ENCODE data around the gene TIMM22. TPM values are rescaled to one million over a fixed set of nuclear protein-coding genes. Genes with fewer than 3 reads are reported as not detected.
"Not testable (repeated sequence)": the region's sequence is repeated elsewhere in the genome, so short reads cannot be mapped to it uniquely, and the experiment has no call there.

Gene TIMM22
- total RNA-seq, 1 donor: 20.3 TPM

- DNase-seq (ENCODE audit: low read depth): no peak
- no peak overlapping the region for H3K4me3 ChIP-seq (ENCODE audit: low read depth, low read length)
- TF ChIP-seq CTCF (IDR thresholded peaks at IDR 0.05; ENCODE audit: insufficient read depth, low read depth, low read length): no peak
Observed at GRCh38 chr17:988561-988960, 8.4 kb upstream of the TIMM22 start.

DNA sequence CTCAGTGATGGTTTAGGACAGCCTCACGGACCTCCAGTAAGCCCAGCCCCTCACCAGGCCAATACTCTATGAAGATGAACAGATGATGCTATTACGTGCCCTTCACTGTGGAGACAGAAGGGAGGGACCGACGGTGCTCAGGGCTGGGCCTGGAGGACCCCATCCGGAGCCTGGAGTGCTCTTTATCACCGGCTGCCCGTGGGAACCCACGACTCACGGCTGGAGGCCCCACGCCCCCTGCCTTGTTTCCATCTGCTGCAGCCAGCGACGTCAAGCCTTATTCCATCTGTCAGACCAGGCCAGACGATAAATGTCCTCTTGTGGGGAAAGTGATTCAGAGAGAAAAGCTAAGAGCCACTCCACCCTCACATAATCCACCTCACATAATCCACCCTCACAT is 4.0 kb upstream of the TIMM22 start:
- no peak for TF ChIP-seq CTCF (IDR thresholded peaks at IDR 0.05; ENCODE audit: insufficient read depth, low read depth, low read length)
- no peak for DNase-seq (ENCODE audit: low read depth)
- H3K4me3 ChIP-seq (ENCODE audit: low read depth, low read length): no peak overlapping the region

DNA sequence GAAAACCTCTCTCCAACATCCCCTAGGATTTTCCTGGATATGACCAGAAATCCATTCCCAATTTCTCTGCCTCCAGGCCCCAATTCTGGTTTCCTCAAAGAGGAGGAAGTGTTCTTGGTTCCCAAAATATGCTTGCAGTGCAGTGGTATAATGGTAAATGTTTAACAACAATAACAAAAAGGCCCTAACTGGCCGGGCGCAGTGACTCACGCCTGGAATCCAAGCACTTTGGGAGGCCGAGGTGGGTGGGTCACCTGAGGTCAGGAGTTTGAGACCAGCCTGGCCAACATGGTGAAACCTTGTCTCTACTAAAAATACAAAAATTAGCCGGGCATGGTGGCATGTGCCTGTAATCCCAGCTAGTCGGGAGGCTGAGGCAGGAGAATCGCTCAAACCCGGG is 1.6 kb upstream of the TIMM22 start:
- not testable (repeated sequence) for DNase-seq (ENCODE audit: low read depth); H3K4me3 ChIP-seq (ENCODE audit: low read depth, low read length)

DNA sequence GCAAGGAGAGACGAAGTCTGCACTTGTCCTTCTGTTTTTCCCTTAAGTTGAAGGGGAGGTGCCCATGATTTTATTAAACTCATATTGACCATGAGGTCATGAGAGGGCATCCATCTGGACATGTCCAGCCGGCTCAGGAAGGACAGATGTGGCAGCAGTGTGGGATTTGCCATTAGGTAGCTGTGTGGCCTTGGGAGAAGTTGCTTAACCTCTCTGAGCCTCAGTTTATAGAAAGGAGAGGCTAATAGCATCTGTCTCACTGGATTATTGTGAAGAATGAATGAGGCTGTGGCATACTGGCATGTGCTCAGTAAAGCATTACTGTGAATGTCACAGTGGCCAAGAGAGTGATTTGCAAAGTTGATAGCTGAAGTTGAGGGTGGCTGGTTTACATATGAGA is 1.2 kb downstream of the TIMM22 start:
- H3K4me3 ChIP-seq (ENCODE audit: low read depth, low read length): peak overlapping the region; percentile 100
- TF ChIP-seq CTCF (IDR thresholded peaks at IDR 0.05; ENCODE audit: insufficient read depth, low read depth, low read length): no peak

DNA sequence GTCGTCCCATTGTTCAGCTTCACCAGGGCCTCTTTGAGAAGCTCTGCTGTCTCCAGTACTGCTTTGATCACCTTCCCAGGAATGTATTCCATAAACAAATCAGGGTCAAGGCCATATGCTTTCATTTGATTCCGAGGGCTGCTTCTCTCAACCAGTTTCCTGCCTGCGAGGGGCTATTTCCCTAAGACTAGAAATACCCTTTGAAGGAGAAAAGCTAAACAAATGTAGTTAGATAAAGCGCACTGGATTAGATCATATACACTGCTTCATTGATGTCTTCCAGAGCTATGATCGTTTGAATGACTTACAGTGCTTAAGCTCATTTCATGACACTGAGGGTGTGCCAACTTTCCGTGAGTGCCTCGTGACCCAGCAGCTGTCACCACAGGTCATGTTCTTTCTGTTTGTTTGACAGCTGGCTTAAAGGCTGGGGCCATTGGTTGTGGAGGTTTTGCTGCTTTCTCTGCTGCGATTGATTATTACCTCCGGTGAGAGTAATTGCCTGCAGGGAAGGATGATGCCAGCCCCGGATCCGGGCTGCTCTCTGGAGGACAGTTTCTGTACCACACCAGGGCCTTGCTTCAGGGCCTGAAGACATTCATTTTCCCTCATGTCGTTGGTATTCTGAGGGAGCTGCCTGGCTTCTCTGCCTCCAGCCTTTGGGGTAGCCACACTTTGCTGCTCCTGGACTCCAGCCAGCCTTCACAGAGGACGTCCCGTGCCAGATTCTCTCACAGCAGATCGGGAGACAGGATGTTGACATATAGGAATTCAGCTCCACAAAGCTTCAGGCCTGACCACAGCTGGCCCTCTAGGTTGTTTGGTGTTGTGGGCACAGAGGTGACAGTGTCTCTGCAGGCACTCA is 3.9 kb downstream of the TIMM22 start:
- TF ChIP-seq CTCF (IDR thresholded peaks at IDR 0.05; ENCODE audit: insufficient read depth, low read depth, low read length): no peak
- peak; percentile 77 for DNase-seq (ENCODE audit: low read depth)
- no peak overlapping the region for H3K4me3 ChIP-seq (ENCODE audit: low read depth, low read length)

More for the DNA sequence above, 1.2 kb downstream of the TIMM22 start:
- DNase-seq (ENCODE audit: low read depth): no peak

DNA sequence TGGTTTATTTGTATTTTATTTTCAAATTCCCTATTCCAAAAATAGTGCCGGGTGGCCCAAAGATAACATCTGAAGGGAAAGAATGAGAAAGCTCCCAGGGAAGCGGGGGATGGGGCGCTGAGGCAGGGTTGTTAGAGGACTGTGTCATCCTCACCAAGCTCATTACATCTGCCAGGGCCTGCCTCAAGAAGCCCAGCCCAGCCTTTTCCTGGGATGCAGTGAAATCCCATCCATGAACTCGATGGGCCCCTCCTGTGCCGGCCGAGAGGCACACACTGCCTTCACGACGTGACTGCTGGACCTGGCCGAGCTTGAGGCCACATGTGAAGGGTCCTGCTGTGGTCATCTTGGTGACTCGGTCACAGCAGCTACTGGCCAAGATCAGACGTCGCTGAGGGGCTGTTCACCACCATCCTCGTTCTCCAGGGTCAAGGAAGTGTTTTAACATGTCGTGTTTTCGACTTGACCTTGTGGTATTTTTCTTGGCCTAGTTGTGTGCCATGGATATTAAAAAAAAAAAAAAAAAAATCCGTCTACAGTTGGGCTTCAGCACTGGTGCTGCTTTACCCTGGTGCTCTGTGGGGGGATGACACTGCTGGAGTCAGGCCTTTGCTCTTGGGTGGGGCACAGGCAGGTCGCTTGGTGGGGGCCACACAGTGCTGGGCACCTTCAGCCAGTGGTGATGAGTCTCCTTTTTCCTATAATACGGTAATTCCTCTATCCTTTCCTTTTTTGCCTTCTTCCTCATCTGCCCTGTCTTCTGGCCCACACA is 4.9 kb downstream of the TIMM22 start:
- TF ChIP-seq CTCF (IDR thresholded peaks at IDR 0.05; ENCODE audit: insufficient read depth, low read depth, low read length): no peak
- peak; percentile 75 for DNase-seq (ENCODE audit: low read depth)
- H3K4me3 ChIP-seq (ENCODE audit: low read depth, low read length): no peak overlapping the region

DNA sequence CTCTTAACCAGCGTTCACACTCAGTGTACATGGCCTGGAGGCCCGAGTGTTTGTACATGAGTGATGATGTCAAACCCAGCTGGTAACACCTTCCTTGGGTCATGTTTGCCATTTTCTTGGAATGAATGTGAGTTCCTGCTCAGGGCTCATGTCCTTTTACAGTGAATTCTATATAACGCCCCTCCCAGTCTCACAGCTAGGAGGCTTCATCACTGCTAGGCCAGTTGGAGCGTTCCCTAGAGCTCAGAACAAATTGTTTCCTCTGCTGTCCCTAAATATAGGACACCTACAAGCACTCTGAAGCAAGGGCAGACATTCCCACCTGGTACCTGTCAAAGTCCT is 5.5 kb downstream of the TIMM22 start:
- no peak overlapping the region for H3K4me3 ChIP-seq (ENCODE audit: low read depth, low read length)
- peak; percentile 45 for DNase-seq (ENCODE audit: low read depth)
- peak; percentile 5 for TF ChIP-seq CTCF (IDR thresholded peaks at IDR 0.05; ENCODE audit: insufficient read depth, low read depth, low read length)
